Loucy (cell line): ENCODE measurements around the gene STPG4.

Source experiments
- EZH2phosphoT487 ChIP-seq: fragments of 200-600 bp; IDR thresholded peaks from 2 replicates; pipeline ENCODE4 v1.6.1; 2018; ENCODE audit warnings: antibody characterized with exemption, mild to moderate bottlenecking, moderate library complexity, borderline replicate concordance
- TF ChIP-seq, protein P1 (sequence below): fragments of 200-600 bp; sonication (generic); conservative IDR thresholded peaks from 2 replicates; pipeline ENCODE4 v1.5.1; 2014; ENCODE audit warnings: mild to moderate bottlenecking, antibody characterized with exemption, low read length

DNA sequence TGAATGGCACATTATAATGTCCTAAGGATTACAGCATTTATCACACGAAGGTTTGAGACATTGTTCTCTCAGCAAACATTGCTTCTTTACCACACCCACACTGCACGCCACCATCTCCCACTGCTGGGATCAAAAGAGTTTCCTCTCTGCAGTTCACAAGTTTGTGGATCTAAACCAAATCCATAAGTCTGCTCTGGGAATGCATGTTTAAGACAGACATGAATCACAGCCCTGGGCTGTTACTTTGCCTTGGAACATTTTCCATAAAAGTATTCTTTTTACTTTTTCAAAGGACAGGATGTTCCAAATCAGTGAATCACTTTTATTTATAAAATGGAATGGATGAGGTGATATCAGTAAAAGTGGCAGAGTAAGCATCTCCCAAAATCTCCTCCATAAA lies 36.1 kb downstream of the STPG4 start:
- TF ChIP-seq, protein P1, sequence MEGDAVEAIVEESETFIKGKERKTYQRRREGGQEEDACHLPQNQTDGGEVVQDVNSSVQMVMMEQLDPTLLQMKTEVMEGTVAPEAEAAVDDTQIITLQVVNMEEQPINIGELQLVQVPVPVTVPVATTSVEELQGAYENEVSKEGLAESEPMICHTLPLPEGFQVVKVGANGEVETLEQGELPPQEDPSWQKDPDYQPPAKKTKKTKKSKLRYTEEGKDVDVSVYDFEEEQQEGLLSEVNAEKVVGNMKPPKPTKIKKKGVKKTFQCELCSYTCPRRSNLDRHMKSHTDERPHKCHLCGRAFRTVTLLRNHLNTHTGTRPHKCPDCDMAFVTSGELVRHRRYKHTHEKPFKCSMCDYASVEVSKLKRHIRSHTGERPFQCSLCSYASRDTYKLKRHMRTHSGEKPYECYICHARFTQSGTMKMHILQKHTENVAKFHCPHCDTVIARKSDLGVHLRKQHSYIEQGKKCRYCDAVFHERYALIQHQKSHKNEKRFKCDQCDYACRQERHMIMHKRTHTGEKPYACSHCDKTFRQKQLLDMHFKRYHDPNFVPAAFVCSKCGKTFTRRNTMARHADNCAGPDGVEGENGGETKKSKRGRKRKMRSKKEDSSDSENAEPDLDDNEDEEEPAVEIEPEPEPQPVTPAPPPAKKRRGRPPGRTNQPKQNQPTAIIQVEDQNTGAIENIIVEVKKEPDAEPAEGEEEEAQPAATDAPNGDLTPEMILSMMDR, result no peak
- TF ChIP-seq EZH2phosphoT487, result no peak
